ENCODE measurements around the gene NEB. TPM values are rescaled to one million over a fixed set of nuclear protein-coding genes. Genes with fewer than 3 reads are reported as not detected.

Gene NEB
- total RNA-seq, 1 donor from 2014 or later = 0.83 TPM

DNA sequence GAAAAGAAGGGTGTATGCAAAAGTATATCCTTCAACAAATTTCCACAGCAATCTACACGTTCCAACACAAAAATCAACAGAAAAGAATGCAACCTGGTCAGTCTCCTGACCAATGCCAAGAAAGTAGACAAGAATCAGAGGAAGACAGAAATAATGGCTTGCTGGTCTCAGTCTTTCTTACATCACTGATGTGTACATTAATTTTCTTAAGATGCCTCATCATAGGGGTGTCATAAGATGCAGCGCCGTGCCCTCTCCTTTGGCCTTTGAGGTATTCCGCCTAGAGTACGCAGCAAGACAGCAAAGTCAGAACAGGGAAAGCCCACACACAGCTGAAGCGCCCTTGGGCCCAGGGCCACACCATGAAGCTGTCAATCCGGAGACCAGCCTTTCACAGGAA is 211.7 kb downstream of the NEB start:
- H3K27ac ChIP-seq = no peak overlapping the region
- no peak for TF ChIP-seq CTCF (IDR thresholded peaks at IDR 0.05)
- H3K9me3 ChIP-seq = no peaks in the 10 kb centered on the region
- intact Hi-C loops (cut with DNase I) = no loop called here
- no peak for ATAC-seq
- no peaks in the 10 kb centered on the region for H3K27me3 ChIP-seq (ENCODE audit: low read depth)
- no peak overlapping the region for H3K4me3 ChIP-seq
- H3K4me1 ChIP-seq = no peaks in the 10 kb centered on the region
- no peaks in the 10 kb centered on the region for H3K36me3 ChIP-seq
- DNase-seq = no peak

DNA sequence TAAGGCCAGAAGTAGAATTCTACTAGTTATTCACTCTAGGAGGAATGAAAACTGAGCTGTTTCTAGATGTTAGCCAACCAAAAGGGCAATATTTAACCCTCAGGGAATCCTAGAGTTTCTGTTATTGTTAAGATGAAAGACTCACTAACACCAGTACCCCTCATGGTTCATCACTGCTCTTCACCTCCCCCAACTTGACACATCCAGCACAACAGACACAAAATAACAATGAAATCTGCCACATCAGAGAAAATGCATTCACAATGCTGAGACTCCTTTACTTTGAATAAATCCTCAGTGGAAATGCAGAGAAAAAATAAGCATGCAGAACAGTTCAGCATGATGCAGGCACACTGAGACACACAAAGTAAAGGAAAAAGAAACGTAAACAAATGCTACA is 213.3 kb downstream of the NEB start:
- no peak for DNase-seq
- Histone ChIP-seq H3K27me3 (ENCODE audit: low read depth) (no peaks in the 10 kb centered on the region), H3K4me3 (no peak overlapping the region), H3K27ac (no peak overlapping the region), H3K9me3 (no peaks in the 10 kb centered on the region), H3K4me1 (no peaks in the 10 kb centered on the region), H3K36me3 (no peaks in the 10 kb centered on the region)
- no peak for ATAC-seq
- intact Hi-C loops (cut with DNase I) = no loop called here
- no peak for TF ChIP-seq CTCF (IDR thresholded peaks at IDR 0.05)

DNA sequence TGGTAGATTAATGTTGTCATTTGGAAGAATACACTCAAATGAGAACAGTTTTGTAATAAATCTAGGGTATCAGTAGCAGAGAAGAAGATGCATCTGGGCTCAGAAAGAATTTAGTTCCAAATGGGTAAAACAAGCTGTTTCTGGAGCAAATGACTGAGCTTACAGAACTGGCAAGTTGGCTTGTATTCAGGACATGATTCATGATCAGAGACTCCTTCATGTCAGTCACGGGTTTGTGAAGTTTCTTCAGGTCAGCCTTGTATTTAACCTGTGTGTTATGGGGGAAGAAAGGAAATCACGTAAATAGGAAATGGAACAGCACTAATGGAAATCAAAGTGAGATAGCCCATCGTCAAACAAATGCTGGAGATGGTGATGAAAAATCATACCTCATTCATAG is 215.5 kb downstream of the NEB start:
- DNase-seq (no peak), ATAC-seq (no peak)
- no peak for TF ChIP-seq CTCF (IDR thresholded peaks at IDR 0.05)
- H3K27me3 ChIP-seq (ENCODE audit: low read depth) = no peaks in the 10 kb centered on the region
- H3K27ac ChIP-seq = no peak overlapping the region
- H3K4me1 ChIP-seq = no peaks in the 10 kb centered on the region
- H3K36me3 ChIP-seq = no peaks in the 10 kb centered on the region
- intact Hi-C loops (cut with DNase I) = no loop called here
- H3K9me3 ChIP-seq = no peaks in the 10 kb centered on the region
- H3K4me3 ChIP-seq = no peak overlapping the region

- ATAC-seq (peak in 1 of 2 donors; percentile 9), DNase-seq (no peak)
Measured at GRCh38 chr2:151508519-151508918, 225.8 kb downstream of the NEB start.

GRCh38 chr2:151506170-151506569 is 228.1 kb downstream of the NEB start:
- no peak for ATAC-seq

More at GRCh38 chr2:151508519-151508918, 225.8 kb downstream of the NEB start:
- intact Hi-C loops (cut with DNase I) = no loop called here
- H3K4me3 ChIP-seq = no peak overlapping the region
- no peak overlapping the region for H3K27ac ChIP-seq
- H3K4me1 ChIP-seq = no peaks in the 10 kb centered on the region
- no peak for TF ChIP-seq CTCF (IDR thresholded peaks at IDR 0.05)
- H3K36me3 ChIP-seq = no peaks in the 10 kb centered on the region
- H3K9me3 ChIP-seq = no peaks in the 10 kb centered on the region
- H3K27me3 ChIP-seq (ENCODE audit: low read depth) = no peaks in the 10 kb centered on the region

More at GRCh38 chr2:151506170-151506569, 228.1 kb downstream of the NEB start:
- no peaks in the 10 kb centered on the region for H3K27me3 ChIP-seq (ENCODE audit: low read depth)
- H3K4me3 ChIP-seq = no peak overlapping the region
- H3K27ac ChIP-seq = no peak overlapping the region
- no peak for DNase-seq
- no peaks in the 10 kb centered on the region for H3K4me1 ChIP-seq
- no peak for TF ChIP-seq CTCF (IDR thresholded peaks at IDR 0.05)
- H3K36me3 ChIP-seq = no peaks in the 10 kb centered on the region
- no peaks in the 10 kb centered on the region for H3K9me3 ChIP-seq
- intact Hi-C loops (cut with DNase I) = no loop called here

Measured in lower lobe of right lung (tissue), 2 donors.